Inflammatory macrophage treated with lipopolysaccharide for 4 hours (primary cell): ENCODE data around the gene GSG1.
A peak's percentile ranks its signal among the peaks of the same experiment; 100 is the strongest.

Source experiments
- DNase-seq: peaks from one replicate; pipeline ENCODE4 v3.0.0-alpha.2; 2020

Gene GSG1

DNA sequence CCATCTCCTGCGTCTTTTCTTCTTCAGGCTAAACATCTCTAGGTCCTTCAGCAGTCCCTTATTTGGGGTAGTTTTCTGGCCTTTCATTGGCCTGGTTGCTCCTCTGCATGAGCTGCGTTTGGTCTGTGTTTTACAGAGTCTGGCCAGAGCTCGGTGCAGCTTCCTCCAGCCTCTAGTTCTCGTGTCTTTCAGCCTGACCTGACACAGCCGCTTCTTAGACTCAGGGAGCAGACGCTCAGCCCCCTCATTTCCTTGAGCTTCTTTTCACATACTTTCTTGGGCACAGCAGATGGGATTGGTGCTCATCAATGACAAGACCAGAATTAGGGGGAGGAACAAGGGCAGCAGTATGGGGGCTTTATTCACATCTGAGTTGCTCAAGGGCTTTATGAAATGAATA is 13.6 kb upstream of the GSG1 start:
- no peak for DNase-seq

DNA sequence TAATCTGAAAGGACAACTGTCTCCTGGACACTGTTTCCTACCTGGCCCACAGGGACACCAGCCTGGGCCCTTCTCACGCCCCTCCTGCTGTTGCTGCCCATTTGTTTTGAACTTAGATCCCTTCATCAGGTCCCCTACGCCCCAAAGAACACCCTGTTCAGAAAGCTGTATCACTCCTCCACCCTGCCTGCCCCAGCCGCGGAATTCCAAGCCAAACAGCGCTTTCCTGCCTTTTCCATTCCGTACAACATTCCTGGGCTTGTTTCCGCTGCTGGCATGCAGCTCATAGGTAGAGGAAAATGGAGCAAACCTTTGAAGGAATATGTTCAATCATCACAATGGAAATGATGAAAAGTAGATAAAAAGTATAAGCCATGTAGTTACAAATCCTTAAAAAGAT is 12.8 kb upstream of the GSG1 start:
- no peak for DNase-seq

DNA sequence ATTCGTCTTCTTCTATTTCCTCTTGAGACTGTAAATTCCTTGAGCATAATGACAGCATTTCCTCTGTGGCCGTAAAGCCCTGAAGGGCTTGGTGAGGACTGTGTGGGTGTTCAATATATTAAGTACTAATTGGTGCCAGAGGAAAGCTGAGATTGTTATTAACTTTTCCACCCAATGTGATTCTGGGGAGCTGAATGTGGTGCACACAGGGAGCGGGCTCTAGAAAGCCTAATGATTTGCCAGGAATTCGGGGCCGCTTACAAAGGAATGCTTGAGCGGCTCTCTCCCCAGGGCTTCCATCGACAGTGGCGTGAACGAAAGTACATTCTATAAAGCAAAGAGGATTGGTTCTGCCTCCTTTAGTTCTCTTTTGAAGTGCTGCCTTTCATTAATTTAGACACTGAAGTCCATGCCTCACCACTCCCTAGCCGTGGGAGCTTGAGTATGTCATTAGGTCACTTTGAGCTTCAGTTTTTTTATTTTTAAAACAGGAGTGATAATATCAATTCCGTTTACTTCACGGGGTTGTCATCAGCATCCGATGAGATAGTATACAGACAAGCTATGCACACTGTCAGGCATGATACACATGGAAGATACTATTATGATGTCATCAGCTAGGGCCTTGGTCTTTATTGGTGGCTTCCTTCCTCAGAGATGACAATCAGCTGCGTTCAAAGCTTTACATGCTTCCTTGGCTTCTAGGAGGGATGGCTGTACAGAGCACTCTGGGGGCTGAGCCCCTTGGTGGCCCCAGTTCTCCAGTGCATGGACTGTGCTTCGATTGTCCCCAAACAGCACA is 11.0 kb upstream of the GSG1 start:
- no peak for DNase-seq

DNA sequence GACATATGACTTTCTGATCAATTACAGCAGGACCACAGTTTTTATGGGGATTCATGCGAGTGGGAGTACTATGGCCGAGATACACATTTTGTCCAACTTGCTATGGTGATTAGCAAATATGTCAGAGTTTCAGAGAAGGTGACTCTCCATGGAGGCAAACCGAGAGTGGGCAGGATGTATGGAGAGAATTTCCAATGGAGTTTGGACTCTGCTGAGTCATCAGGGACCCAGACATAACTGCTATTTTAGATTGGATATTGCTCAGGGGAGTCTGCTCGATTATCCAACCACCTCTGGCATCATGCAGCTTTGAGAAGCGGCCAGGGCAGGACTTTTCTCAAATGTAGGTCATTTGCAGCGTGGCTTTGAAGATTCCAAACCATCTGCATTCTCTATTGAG is 9.5 kb upstream of the GSG1 start:
- DNase-seq, result no peak

DNA sequence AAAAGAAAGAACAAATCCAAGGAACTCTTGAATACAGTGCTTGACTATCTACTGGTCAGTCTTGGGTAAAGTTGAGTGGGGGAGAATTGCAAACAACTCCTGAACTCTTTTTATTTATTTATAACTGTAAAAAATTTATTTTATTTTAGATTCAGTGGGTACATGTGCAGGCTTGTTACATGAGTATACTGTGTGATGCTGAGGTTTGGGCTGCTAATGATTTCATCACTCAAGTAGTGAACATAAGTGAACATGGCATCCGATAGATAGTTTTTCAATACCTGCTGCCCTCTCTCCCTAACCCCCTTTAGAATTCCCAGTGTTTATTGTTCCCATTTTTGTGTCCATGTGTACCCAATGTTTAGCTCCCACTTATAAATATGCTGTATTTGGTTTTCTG is 3.2 kb upstream of the GSG1 start:
- no peak for DNase-seq

DNA sequence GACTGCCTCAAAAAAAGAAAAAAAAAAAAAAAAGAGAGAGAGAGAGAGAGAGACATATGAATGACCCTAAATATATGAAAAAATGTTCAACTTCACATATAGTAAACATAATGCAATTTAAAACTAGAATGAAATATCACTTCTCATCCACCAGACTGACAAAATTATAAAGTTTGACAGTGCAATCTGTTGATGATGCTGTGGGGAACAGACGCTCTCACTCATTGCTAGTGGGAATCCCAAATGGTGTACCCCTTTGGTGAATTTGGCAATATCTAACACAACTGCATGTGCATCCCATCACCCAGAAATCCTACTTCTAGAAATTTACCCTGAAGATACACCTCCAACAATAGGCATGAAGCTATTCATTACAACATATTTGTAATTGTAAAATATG is 2.3 kb upstream of the GSG1 start:
- DNase-seq, result no peak

DNA sequence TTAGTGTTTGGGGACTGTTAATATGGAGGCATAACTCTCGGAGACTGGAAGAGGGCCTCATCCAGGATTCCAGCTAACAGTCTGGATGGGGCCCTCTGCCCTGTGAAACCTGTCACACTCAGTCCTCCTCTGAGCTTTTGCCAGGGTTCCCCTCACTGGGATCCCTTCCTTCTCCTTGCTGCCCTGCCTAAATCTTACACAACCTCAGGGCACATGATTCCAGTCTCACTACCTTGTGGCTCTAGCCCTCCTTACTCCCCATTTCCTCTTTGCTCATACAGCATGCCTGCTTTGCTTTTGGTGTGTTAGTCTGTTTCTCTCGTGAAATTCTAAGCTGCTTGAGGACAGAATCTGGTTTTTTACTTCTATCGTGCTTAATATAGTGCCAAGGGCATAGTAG is 942 bp upstream of the GSG1 start:
- peak; percentile 83 for DNase-seq

DNA sequence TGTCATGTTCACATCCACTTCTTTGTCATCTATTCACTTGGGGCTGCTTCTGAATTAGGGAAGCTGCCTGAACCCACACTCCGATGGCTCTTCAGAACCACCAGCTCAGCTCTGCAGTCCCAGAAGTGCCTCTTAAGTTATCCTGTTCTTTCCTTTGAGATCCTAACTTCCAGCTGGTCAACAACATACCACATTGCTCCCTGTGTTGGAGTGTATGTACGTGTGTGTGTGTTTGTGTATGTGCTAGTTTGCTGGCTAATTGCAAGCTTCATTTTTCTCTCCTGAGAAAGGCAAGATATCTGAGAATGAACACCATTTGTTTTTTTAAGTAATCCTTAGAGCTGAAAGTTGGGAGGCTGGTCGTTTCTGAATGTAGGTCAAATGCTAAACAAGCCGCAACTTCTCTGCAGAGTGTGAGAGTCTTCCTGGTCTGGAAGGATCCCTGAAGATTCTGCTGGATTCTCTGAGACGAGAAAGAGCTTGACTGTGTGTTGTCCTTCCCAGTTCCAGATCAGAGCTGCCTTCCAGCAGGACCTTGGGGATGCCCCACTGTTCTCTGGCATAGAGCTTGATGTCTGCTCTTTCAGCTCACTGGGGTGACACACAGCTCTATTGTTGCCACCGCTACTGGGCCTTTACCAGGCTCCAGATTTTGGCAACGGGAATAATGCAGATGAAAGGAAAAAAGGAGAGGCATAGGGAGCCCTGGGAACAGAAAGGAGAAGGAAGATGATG is 839 bp downstream of the GSG1 start:
- DNase-seq, result peak; percentile 44

DNA sequence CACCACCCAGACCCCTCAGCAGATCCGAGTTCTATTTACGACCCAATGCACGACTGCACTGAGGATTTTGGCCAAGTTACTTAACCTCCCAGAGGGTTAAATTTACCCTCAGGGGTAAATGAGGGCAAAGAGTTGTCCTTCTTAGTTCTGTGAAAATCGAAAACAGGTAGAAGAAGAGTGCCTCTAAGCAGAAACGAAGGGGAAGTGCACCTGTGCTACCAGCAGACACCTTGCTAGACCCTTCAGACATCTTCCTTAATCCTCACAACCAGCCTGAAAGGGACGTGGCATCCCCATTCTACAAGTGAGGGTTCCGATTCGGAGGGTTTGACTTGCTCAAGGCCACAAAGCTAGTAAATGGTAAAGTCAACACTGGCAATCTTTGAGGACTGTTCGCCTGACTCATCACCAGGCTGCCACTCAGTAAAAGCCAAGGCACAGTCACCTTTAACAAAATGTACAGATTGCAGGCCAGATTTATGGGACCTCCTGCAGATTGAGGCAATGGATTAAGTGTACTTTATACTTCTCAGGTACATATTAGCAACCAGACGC is 1.6 kb downstream of the GSG1 start:
- DNase-seq, result peak; percentile 41

DNA sequence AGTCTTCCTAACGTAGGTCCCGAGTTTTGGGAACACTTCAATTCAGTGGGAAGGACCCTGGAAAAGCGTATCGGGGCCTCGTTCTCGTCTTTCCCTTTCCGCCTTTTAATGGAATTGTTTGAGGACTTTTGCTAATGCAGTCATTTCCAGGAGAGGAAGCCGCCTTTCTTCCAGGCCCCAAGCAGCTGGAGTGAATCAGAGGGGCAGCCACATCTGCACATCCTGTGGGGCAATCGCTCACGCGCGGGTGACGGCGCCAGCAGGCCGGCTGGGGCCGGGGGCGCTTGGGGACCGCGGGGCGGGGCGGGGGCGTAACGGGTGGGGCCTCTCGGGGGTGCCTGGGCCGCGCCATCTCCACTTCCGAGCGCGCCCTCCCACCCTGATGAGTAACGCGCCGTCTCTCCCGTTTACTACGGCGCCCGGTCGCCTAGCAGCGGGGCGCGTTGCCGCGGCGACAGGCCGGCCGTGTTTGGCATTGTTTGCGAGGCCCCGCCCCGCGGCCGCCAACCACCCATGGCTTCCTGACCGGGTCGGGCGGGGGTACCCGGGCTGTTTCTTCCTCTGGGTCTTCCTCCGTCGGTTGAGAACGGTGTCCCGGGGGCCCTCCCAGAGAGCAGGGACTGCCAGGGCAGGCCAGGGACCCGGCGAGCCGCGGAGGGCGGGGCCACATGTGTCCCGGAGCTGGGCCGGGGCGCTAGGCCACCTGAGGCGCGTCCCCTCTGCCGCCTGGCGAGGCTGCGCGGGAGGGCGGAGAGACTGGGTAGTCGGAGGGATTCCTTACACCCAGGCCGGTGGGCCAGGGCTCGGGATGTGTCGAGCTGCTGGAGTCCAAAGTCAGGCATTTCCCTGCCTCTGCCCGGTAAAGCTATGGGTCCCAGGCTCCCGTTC is 2.3 kb downstream of the GSG1 start:
- DNase-seq, result peak; percentile 97

DNA sequence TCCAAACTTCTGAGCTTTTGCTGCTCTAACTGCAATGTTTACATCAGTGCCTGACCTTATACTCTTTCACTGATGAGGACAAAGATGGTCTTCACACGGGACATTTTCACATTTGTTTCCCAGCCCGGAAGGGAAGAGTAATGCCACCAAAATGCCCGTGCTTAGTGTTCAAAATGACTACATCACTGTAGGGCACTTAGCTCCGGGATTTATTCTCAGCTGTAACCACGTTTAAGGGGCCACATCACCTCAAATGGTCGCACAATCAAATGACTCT is 2.9 kb downstream of the GSG1 start:
- DNase-seq, result no peak

DNA sequence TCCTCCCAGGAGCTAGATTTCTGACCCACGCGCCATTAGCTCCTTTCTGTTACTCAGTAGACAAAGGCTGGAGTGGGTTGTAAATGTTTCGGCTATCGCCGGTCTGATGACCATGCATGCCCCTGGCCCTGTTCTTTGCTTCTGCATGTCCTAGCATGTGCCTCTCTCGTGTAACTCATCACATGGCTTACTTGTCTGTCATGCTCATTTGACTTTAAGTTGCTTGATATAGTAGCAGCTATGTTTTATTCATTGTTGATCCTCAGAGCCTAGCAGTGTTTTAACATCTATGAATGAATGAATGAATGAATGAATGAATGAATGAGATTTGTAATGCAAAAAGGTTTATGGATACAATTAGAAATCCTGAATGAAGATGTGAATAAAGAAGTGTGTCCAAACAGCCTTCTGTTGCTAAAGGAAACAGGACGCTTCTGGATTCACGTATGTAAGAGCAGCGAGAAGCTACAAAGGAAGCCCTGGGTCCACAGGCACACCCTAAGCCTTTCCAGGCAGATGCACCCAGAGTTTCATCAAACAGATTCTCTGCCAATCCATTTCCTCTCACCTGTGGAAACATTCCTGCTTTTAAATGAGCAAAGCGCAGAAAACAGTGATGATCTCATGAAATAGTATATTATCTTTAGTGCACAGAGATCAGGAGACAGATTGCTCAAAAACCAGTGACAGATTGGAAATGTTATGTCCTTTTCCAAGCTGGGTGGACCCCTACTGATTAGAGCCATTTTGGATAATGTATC is 3.4 kb downstream of the GSG1 start:
- peak; percentile 55 for DNase-seq

DNA sequence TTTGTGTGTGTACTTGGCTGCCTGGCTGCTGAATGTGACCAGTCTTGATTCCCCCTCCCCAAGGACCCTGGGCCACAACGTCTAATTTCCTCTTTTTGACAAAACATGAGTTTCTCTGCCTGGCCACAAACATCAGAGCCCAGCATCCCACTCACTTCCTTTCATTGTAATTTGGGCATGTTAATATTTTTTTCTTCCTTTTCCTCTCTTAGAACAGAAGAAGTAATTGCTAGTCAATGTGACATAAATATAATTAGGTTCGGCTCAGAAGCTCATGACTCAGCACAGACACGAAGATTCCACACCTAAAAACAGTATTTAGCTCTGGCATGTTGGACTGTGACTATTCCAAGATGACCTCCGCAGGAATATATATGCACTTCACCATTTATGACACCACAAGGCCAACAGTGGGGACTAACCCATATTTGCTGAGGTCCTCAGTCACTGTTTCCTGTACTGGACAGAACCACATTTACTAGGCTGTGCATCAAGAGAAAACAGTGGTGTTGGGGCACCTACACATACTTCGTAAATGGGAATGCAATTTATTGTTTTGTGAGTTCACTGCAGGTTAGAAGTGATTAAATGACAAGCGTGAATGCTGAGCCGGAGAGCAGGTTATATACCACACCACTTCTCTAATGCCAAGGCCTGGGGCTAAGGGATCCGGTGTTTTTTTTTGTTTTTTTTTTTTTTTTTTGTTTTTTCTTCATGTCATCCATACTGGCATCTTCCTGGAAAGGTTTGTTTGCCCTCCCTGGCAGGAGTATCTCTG is 4.2 kb downstream of the GSG1 start:
- peak; percentile 83 for DNase-seq

DNA sequence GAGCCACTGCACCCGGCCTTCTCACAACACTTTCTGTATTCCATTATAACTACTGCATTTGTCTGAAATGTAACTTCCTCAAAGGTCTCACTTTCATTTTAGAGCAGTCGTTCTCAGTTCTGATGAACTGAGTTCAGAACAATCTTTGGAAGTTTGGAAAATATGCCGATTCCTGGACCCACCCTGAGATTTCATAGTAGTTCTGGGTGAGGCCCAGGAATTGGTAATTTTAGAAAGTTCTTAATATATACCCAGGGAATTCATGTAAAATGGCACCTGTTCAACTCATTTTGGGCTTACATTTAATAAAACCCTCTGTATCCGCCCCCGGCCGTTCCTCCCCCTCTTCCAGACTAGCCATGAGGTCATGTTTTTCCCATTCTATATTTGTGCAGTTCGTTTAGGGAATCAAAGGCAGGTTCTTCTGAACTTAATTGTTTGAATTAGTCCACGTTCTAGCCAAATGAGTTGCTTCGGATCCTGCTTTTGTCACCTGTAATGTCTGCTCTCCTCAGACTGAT is 5.9 kb downstream of the GSG1 start:
- DNase-seq, result peak; percentile 76

DNA sequence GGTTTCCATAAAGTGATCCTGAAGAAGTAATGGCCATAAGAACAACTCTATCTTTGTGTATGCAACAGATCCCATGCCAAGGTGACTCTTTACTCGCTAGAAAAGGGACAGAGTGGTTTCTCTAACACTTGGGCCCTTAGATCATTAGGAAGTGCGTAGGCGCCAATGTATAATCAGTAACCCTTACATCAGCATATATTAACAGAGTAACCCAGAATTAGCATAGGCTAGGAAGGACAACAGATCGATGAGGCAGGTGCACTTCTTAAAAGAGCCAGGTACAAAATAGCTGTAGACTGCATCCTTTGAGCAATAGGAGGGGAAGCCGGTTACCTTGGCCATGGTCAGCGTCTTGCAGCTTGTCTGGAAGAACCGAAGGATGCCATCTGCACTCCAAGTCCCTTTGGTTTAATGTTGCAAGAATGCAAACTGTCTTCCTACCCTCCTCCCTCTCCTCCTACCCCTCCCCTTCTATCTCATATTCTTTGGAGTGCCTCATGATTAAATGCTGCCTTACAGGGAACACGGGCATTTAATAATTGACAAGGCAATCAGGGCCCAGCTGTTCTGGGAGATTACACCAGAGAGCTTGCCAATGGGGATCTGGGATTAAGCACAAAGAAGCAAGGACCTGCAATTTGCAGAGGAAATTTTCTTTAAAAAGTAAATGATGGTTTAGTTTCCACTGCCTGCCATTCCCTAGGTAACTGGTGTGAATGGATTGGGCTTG is 8.0 kb downstream of the GSG1 start:
- no peak for DNase-seq

DNA sequence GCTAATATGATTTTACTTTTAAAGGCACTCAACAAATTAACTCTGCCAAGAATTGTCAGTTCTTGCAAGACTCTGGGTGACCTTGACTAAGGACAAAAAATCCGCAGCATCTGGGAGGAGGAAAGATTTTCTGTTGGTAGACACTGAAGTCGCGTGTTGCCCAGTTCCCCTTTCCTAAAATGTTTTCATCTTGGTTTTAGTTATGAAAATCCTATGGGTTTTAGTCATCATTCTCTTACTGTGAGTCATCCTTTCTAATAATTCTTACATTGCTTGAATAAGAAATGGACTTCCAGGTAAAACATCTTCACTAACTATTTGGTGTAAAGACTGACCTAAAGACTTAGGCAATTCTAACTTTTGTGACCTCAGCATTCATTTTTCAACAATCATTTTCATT is 9.1 kb downstream of the GSG1 start:
- peak; percentile 89 for DNase-seq

DNA sequence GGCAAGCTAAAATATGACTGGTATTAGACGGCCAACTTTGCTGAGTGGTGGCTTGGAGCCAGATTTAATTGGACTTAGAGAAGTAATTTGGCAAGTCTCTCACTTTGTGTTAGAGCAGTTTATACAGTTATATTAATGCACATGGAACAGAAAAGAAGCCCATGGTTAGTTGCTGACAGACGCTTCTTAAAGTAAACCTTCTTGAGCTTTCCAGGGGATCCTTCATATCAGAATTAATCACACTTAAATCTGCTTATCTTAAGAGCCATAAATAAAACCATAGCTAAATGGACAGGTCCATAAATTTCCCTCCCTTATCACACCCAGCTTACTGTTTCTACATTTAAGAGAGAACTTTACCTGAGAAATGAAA is 9.6 kb downstream of the GSG1 start:
- DNase-seq, result no peak

DNA sequence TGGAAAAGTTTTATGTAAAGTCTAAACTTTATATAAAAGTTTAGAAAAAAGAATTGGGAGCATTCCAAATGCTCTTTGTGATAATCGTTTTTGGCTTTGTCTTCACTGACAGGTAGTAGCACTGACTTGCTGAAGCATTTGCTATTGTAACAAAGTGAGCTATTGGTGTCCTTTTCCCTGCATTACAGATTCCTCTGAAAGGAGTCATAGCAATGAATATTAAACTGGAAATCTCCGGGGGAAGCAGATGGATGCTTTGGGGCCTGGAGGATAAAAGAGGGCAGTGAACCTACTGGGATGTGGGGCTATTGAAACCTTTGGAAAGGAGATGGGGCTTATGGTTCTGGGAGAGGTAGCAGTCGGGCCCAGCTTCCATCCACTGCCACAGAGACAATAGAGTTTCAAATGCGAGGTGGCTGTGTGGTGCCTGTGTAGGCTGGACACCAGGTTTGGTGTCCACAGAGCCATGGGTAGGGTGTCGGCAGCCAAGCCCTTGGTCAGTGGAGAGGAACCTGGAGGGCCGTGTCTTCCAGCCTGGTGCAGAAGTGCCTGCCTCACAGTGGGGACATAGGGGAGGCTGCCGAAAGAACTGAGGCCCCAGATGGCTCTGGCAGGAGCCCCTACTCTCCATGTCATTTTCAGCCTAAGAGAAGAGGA is 10.1 kb downstream of the GSG1 start:
- DNase-seq, result no peak

DNA sequence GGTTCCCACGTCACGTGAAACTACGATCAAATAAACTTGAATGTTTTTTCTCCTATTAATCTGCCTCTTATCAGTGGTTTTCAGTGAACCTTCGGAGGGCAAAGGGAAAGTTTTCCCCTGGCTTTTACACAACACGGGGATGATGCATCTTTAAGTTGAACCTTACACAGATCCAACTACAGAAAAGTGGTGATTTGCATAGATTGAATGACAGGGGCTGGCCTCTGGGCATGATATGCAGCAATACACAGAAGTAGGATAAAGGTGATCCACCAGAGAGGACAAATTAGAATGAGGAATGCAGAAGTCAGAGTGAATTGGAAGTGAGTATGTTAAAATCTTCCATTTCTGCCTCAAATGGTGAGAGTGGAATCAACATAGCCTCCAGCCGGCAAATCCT is 11.6 kb downstream of the GSG1 start:
- peak; percentile 69 for DNase-seq

DNA sequence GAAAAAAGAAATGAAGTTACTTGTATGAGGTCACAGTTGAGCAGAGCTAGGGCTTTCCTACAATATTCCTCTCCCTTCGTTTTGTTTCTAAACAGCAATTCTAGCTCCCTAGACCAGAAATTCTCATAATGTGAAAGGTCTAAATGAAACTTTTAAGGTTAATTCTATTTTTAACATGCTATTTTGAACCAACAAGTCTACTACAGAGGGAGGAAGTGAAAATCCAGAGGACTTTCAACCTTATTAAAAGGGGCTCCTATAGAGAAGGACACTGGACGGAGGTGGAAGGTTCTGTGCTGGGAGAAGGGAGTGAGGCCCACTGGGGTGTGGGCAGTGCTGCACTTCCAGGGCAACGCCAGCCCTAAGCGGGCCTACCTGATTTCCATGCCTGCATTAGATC is 13.4 kb downstream of the GSG1 start:
- no peak for DNase-seq
